CD8-positive, alpha-beta memory T cell (primary cell): ENCODE measurements around the gene P3H2. TPM values are rescaled to one million over a fixed set of nuclear protein-coding genes. Genes with fewer than 3 reads are reported as not detected.

Source experiments
- CTCF ChIA-PET: fragments of 350-600 bp; sonication (Branson Sonifier 250); formaldehyde crosslinking; loops from one replicate; lab custom pipeline; 2021; ENCODE audit warnings: antibody characterized with exemption; lab: Charles Lee
- POLR2A ChIA-PET: fragments of 350-600 bp; sonication (Branson Sonifier 250); formaldehyde crosslinking; loops from one replicate; lab custom pipeline; 2021; ENCODE audit warnings: antibody characterized with exemption; lab: Charles Lee
- DNase-seq, 5 donors: peaks; one replicate each; pipeline versions ENCODE4 v3.0.0 to v3.0.0-alpha.2; 2020 to 2022; ENCODE audit warnings: mixed read lengths in 1 of 5
- H3K27ac ChIP-seq: one replicate; pipeline ENCODE4 v1.7.0; 2013; ENCODE audit warnings: low read depth, mild to moderate bottlenecking, low read length, moderate library complexity
- H3K27me3 ChIP-seq: 2 replicates; pipeline ENCODE4 v1.7.0; 2013; ENCODE audit warnings: low read length, mild to moderate bottlenecking; ENCODE audit not compliant: insufficient read depth, poor library complexity, severe bottlenecking
- H3K36me3 ChIP-seq: 2 replicates; pipeline ENCODE4 v1.7.0; 2013; ENCODE audit warnings: mild to moderate bottlenecking, low read length, moderate library complexity; ENCODE audit not compliant: insufficient read depth
- H3K4me1 ChIP-seq: 2 replicates; pipeline ENCODE4 v1.7.0; 2013; ENCODE audit warnings: mild to moderate bottlenecking, low read length, moderate library complexity; ENCODE audit not compliant: insufficient read depth
- H3K4me3 ChIP-seq: 2 replicates; pipeline ENCODE4 v1.7.0; 2013; ENCODE audit warnings: mild to moderate bottlenecking, low read length
- H3K9me3 ChIP-seq: 2 replicates; pipeline ENCODE4 v1.7.0; 2013; ENCODE audit warnings: mild to moderate bottlenecking, low read length
- H3K27ac Mint-ChIP-seq, 8 donors: one replicate each; pipeline ENCODE4 v1.8.0; 2020 to 2021; ENCODE audit warnings: mixed read lengths in 8 of 8, mild to moderate bottlenecking in 6 of 8, inconsistent platforms in 3 of 8, moderate library complexity in 3 of 8
- H3K27me3 Mint-ChIP-seq, 2 donors: one replicate each; pipeline ENCODE4 v1.8.0; 2020 to 2021; ENCODE audit warnings: mixed read lengths in 2 of 2, mild to moderate bottlenecking in 1 of 2, moderate library complexity in 1 of 2
- H3K36me3 Mint-ChIP-seq, 3 donors: one replicate each; pipeline ENCODE4 v1.8.0; 2020 to 2021; ENCODE audit warnings: mixed read lengths in 3 of 3, inconsistent platforms in 1 of 3, mild to moderate bottlenecking in 1 of 3
- H3K4me1 Mint-ChIP-seq, 3 donors: one replicate each; pipeline ENCODE4 v1.8.0; 2020 to 2021; ENCODE audit warnings: mixed read lengths in 3 of 3, inconsistent platforms in 1 of 3, mild to moderate bottlenecking in 1 of 3
- H3K4me3 Mint-ChIP-seq, 7 donors: one replicate each; pipeline ENCODE4 v1.8.0; 2020 to 2021; ENCODE audit warnings: mixed read lengths in 7 of 7, mild to moderate bottlenecking in 6 of 7, moderate library complexity in 4 of 7, inconsistent platforms in 2 of 7
- H3K9me3 Mint-ChIP-seq, 5 donors: one replicate each; pipeline ENCODE4 v1.8.0; 2020 to 2022; ENCODE audit warnings: mixed read lengths in 5 of 5, mild to moderate bottlenecking in 3 of 5, moderate library complexity in 2 of 5, inconsistent platforms in 1 of 5
- polyA plus RNA-seq: library from polyadenylated mRNA; unstranded; fragments of 300-500 nt; fragmentation: Illumina TruSeq; gene quantifications from one replicate; pipeline ENCODE4 v1.2.3, GENCODE V29; 2021
- total RNA-seq, 2 experiments: library from RNA; stranded (reverse); gene quantifications; one replicate each; pipeline ENCODE4 v1.2.3, GENCODE V29; 2021

Gene P3H2
- total and polyA plus RNA-seq, 3 experiments from 2014 or later = not detected

- Mint-ChIP-seq H3K27ac (no peak overlapping the region), H3K27me3 (peaks cover 7 to 47% of the 10 kb centered on the region in 2 donors), H3K4me1 (no peaks in the 10 kb centered on the region), H3K36me3 (no peaks in the 10 kb centered on the region), H3K4me3 (no peak overlapping the region), H3K9me3 (peaks cover 0 to 2% (median 0%) of the 10 kb centered on the region in 5 donors)
- H3K4me3 ChIP-seq = no peak overlapping the region
- no peaks in the 10 kb centered on the region for H3K4me1 ChIP-seq
- no peaks in the 10 kb centered on the region for H3K9me3 ChIP-seq
- CTCF ChIA-PET = interaction anchor here (0.7 kb wide), 1 partner anchor 26 kb away, joined by 3 read pairs; no protein-coding TSS in a partner anchor
- POLR2A ChIA-PET = no interaction called here
- no peaks in the 10 kb centered on the region for H3K27me3 ChIP-seq
- H3K27ac ChIP-seq = no peak overlapping the region
- DNase-seq = no peak
- no peaks in the 10 kb centered on the region for H3K36me3 ChIP-seq
These were observed 11.3 kb downstream of the P3H2 start for GRCh38 chr3:190109441-190109840.

DNA sequence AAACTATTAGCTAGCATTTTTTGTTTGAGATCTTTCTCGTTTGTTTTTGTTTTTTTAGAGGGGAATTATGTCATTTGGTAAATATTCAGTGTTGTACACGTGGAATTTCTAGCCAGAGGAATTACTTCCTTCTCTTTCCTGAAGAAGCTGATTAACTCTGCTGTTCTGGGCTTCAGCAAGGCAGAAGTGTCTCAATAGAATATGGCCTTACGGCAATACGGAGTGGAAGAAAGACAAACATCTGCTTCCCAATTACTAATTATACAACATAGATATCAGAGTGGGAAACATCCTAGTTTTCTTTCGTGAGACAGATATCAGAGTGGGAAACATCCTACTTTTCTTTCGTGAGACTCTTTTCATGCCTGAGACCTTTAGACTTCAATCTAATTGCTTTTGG lies 11.9 kb downstream of the P3H2 start:
- H3K27me3 ChIP-seq = no peaks in the 10 kb centered on the region
- H3K36me3 Mint-ChIP-seq = no peaks in the 10 kb centered on the region
- DNase-seq = no peak
- H3K9me3 ChIP-seq = no peaks in the 10 kb centered on the region
- no peak overlapping the region for H3K4me3 ChIP-seq
- no peaks in the 10 kb centered on the region for H3K4me1 Mint-ChIP-seq
- H3K27me3 Mint-ChIP-seq = peaks cover 9 to 47% of the 10 kb centered on the region in 2 donors
- H3K27ac ChIP-seq = no peak overlapping the region
- ChIA-PET POLR2A (no interaction called here), CTCF (no interaction called here)
- H3K36me3 ChIP-seq = no peaks in the 10 kb centered on the region
- peaks cover 0 to 1% (median 0%) of the 10 kb centered on the region in 5 donors for H3K9me3 Mint-ChIP-seq
- H3K27ac Mint-ChIP-seq = no peak overlapping the region
- no peaks in the 10 kb centered on the region for H3K4me1 ChIP-seq
- no peak overlapping the region for H3K4me3 Mint-ChIP-seq

DNA sequence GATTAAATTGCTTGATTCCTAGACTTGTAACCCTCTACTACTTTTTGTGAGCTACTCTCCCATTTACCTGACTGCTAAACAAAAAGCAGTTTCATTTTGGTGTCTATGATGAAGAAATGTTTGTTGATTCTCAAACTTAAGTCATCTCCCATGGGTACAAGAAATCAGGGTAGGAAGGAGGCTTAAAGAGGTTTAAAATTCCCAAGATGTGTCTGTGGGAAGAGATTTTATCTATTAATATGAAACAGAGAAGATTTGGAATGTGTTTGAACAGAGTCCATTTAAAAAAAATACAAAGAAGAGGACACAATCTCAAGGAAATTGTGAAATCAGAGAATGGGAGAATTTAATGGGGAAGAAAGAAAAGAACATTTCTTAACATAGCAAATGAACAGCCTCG lies 14.8 kb downstream of the P3H2 start:
- no peaks in the 10 kb centered on the region for H3K27me3 ChIP-seq
- CTCF ChIA-PET = no interaction called here
- no peaks in the 10 kb centered on the region for H3K36me3 Mint-ChIP-seq

GRCh38 chr3:190101320-190102011 lies 19.2 kb downstream of the P3H2 start:
- Mint-ChIP-seq H3K27ac (peak overlapping the region in 1 of 8 donors; percentile 27), H3K36me3 (no peaks in the 10 kb centered on the region)
- CTCF ChIA-PET = no interaction called here

More for the DNA sequence above, 14.8 kb downstream of the P3H2 start:
- H3K4me1 ChIP-seq = no peaks in the 10 kb centered on the region
- H3K4me3 ChIP-seq = no peak overlapping the region
- Mint-ChIP-seq H3K27ac (no peak overlapping the region), H3K27me3 (peaks cover 5 to 24% of the 10 kb centered on the region in 2 donors), H3K4me1 (peaks cover 0 to 7% (median 0%) of the 10 kb centered on the region in 3 donors), H3K9me3 (no peaks in the 10 kb centered on the region), H3K4me3 (no peak overlapping the region)
- H3K9me3 ChIP-seq = no peaks in the 10 kb centered on the region
- POLR2A ChIA-PET = no interaction called here
- no peak for DNase-seq
- no peak overlapping the region for H3K27ac ChIP-seq
- H3K36me3 ChIP-seq = no peaks in the 10 kb centered on the region

GRCh38 chr3:190099099-190099498 lies 21.6 kb downstream of the P3H2 start:
- Mint-ChIP-seq H3K27me3 (peaks cover 0 to 5% of the 10 kb centered on the region in 2 donors), H3K4me1 (peaks cover 0 to 9% (median 0%) of the 10 kb centered on the region in 3 donors), H3K9me3 (no peaks in the 10 kb centered on the region), H3K36me3 (peaks cover 0 to 4% (median 0%) of the 10 kb centered on the region in 3 donors), H3K4me3 (no peak overlapping the region), H3K27ac (no peak overlapping the region)
- ChIA-PET POLR2A (no interaction called here), CTCF (no interaction called here)
- Histone ChIP-seq H3K4me1 (no peaks in the 10 kb centered on the region), H3K4me3 (no peak overlapping the region), H3K27ac (no peak overlapping the region), H3K36me3 (no peaks in the 10 kb centered on the region), H3K27me3 (no peaks in the 10 kb centered on the region), H3K9me3 (no peaks in the 10 kb centered on the region)
- DNase-seq = no peak

More at GRCh38 chr3:190101320-190102011, 19.2 kb downstream of the P3H2 start:
- Mint-ChIP-seq H3K27me3 (peaks cover 5% of the 10 kb centered on the region in 2 donors), H3K4me1 (peaks cover 0 to 9% (median 0%) of the 10 kb centered on the region in 3 donors), H3K4me3 (peak overlapping the region in 2 of 7 donors; percentile 33 to 45), H3K9me3 (no peaks in the 10 kb centered on the region)
- Histone ChIP-seq H3K4me3 (no peak overlapping the region), H3K36me3 (no peaks in the 10 kb centered on the region), H3K27me3 (no peaks in the 10 kb centered on the region), H3K9me3 (no peaks in the 10 kb centered on the region), H3K27ac (no peak overlapping the region), H3K4me1 (no peaks in the 10 kb centered on the region)
- POLR2A ChIA-PET = no interaction called here
- no peak for DNase-seq

- no peaks in the 10 kb centered on the region for H3K27me3 ChIP-seq
- Mint-ChIP-seq H3K9me3 (no peaks in the 10 kb centered on the region), H3K27me3 (peaks cover 0 to 12% of the 10 kb centered on the region in 2 donors), H3K4me3 (no peak overlapping the region), H3K36me3 (peaks cover 0 to 4% (median 0%) of the 10 kb centered on the region in 3 donors), H3K4me1 (peaks cover 0 to 9% (median 0%) of the 10 kb centered on the region in 3 donors), H3K27ac (no peak overlapping the region)
- POLR2A ChIA-PET = no interaction called here
- H3K9me3 ChIP-seq = no peaks in the 10 kb centered on the region
- CTCF ChIA-PET = no interaction called here
- H3K27ac ChIP-seq = no peak overlapping the region
- H3K4me1 ChIP-seq = no peaks in the 10 kb centered on the region
- no peak overlapping the region for H3K4me3 ChIP-seq
- H3K36me3 ChIP-seq = no peaks in the 10 kb centered on the region
- DNase-seq = no peak
These were observed 23.1 kb downstream of the P3H2 start for GRCh38 chr3:190097617-190098016.

GRCh38 chr3:190097025-190097424 lies 23.7 kb downstream of the P3H2 start:
- Mint-ChIP-seq H3K4me1 (peaks cover 0 to 9% (median 0%) of the 10 kb centered on the region in 3 donors), H3K27me3 (peaks cover 0 to 12% of the 10 kb centered on the region in 2 donors), H3K27ac (no peak overlapping the region), H3K4me3 (no peak overlapping the region), H3K9me3 (no peaks in the 10 kb centered on the region), H3K36me3 (peaks cover 0 to 4% (median 0%) of the 10 kb centered on the region in 3 donors)
- CTCF ChIA-PET = no interaction called here
- Histone ChIP-seq H3K4me3 (no peak overlapping the region), H3K4me1 (no peaks in the 10 kb centered on the region), H3K36me3 (no peaks in the 10 kb centered on the region), H3K9me3 (no peaks in the 10 kb centered on the region), H3K27me3 (no peaks in the 10 kb centered on the region), H3K27ac (no peak overlapping the region)
- DNase-seq = no peak
- POLR2A ChIA-PET = no interaction called here

GRCh38 chr3:190096345-190096744 lies 24.4 kb downstream of the P3H2 start:
- peaks cover 0 to 4% (median 0%) of the 10 kb centered on the region in 3 donors for H3K36me3 Mint-ChIP-seq
- CTCF ChIA-PET = no interaction called here
- no peak overlapping the region for H3K4me3 Mint-ChIP-seq
- DNase-seq = no peak
- no peak overlapping the region for H3K27ac Mint-ChIP-seq
- no peak overlapping the region for H3K4me3 ChIP-seq
- no peaks in the 10 kb centered on the region for H3K36me3 ChIP-seq
- no peaks in the 10 kb centered on the region for H3K9me3 ChIP-seq
- H3K27ac ChIP-seq = no peak overlapping the region
- no peaks in the 10 kb centered on the region for H3K27me3 ChIP-seq
- H3K27me3 Mint-ChIP-seq = peaks cover 0 to 12% of the 10 kb centered on the region in 2 donors
- POLR2A ChIA-PET = no interaction called here
- no peaks in the 10 kb centered on the region for H3K9me3 Mint-ChIP-seq
- no peaks in the 10 kb centered on the region for H3K4me1 ChIP-seq
- H3K4me1 Mint-ChIP-seq = peaks cover 0 to 5% (median 0%) of the 10 kb centered on the region in 3 donors
